GM19324 (cell line): ENCODE results near the gene MUC20.
"Not testable (repeated sequence)": the region's sequence is repeated elsewhere in the genome, so short reads cannot be mapped to it uniquely, and the experiment has no call there.

Experiments used
- ATAC-seq: cut with Tn5 transposase; IDR thresholded peaks from one replicate; pipeline ENCODE4 v1.9.1; 2021; ENCODE audit warnings: mild to moderate bottlenecking, moderate library complexity; ENCODE audit not compliant: unreplicated experiment, low FRiP score

Gene MUC20

DNA sequence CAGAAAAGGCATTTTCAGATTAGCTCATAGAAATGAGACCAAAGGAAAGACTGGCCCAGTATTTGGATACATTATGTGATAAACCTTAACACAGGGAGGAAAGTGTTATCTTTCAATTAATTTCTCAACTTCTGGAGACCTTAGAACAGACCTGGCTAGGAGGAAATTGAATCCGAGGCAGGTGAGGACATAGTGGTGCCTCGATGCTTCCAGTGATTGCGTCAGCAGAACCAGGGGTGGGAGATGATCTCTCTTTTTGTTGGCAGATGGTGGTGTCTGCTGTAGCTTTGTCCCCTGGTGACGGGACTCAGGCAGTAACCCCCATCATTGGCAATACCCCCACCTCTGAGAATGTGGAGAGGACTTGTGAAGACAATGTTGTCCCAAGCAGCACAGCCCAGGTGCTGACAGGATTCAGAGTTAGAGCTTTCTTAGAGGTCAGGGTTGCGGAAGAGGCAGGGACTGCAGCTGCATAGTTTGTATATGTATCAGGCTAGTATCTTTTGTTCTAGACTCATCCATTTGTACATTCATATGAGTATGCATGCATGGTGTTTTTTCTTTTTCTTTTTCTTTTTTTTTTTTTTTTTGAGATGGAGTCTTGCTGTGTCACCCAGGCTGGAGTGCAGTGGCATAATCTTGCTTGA lies 27.9 kb upstream of the MUC20 start:
- ATAC-seq: no peak

DNA sequence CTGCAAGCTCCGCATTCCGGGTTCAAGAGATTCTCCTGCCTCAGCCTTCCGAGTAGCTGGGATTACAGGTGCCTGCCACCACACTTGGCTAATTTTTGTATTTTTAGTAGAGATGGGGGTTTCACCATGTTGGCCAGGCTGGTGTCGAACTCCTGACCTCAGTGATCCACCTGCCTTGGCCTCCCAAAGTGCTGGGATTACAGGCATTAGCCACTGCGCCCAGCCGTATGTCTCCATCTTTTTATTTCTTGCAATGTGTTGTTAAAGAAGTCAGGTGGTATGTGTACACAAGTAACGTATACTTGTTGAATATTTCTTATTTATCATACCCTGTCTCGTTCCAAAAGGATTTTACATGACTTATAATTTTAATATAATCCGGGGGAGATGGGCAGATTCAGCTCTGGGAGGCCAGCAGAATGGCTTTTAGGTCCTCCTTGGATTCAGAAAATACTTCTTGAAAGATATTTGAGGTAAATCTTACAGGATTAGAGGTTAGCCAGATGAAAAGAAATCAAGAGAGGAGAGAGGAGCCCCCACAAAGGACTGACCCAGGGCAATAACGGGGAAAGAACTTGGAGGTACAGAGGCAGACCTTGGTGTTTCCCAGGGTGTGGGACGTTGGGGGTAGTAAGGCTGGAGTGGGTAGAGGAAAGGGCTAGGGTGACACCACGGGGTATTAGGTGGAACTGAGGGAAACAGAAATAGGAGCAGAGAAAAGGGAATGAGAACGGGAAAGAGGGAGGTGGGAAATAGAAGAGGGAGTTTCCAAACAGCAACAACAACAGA lies 27.2 kb upstream of the MUC20 start:
- ATAC-seq: no peak

DNA sequence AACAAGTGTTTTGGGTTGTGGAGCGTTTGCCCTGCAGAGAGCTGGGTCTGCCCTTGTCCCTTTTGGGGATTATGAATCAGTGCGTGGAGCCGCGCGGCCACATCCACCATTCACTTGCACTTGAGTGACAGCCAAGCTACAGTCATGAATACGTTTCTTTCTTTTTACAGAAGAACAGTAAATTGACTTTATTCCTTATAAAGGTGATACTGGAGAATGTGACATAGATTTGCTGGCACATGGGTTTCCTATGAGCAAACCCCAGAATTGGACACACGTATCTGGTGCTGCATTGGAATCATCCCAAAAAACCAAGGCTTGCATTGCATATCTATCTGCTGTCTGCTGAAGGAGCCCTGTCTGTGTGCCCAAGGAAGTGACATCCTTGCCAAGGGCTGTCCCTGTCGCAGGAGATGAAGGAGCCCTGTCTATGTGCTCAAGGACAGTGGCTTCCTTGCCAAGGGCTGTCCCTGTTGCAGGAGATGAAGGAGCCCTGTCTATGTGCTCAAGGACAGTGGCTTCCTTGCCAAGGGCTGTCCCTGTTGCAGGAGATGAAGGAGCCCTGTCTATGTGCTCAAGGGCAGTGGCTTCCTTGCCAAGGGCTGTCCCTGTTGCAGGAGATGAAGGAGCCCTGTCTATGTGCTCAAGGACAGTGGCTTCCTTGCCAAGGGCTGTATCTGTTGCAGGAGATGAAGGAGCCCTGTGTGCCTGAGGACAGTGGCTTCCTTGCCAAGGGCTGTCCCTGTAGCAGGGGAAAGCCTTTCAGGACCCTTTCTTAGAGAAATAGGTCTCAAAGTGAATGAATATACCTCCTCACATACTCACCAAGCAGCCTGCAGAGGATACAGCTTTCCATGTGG lies 26.3 kb upstream of the MUC20 start:
- ATAC-seq: not testable (repeated sequence)

DNA sequence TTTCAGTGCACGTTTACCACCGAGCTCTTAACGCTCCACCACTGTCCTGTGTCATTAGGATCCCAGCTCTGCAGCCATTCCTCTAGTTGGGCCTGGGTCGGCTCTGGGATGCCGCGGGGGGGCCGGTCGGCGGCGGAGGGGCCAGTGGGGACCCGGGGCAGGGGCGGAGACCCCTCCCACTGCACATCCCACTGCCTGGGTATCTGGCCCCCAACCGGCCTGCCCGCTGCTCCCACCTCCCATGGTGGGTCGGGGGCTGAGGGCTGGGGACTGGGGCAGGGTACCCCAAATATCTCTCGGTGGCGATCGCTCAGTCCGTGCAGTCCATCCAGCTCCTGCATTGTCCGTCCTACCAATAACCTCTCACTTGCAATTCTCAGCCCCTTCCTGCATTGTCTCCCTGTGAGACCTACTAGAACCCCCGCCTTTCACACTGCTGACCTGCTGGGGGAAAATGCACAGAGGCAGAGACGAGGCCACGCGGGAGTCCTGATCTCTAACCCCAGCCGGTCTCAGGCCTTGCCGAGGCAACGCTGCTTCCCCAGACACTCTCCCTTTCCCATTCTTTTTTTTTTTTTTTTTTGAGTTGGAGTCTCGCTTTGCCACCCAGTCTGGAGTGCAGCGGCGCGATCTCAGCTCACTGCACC lies 24.0 kb upstream of the MUC20 start:
- no peak for ATAC-seq

DNA sequence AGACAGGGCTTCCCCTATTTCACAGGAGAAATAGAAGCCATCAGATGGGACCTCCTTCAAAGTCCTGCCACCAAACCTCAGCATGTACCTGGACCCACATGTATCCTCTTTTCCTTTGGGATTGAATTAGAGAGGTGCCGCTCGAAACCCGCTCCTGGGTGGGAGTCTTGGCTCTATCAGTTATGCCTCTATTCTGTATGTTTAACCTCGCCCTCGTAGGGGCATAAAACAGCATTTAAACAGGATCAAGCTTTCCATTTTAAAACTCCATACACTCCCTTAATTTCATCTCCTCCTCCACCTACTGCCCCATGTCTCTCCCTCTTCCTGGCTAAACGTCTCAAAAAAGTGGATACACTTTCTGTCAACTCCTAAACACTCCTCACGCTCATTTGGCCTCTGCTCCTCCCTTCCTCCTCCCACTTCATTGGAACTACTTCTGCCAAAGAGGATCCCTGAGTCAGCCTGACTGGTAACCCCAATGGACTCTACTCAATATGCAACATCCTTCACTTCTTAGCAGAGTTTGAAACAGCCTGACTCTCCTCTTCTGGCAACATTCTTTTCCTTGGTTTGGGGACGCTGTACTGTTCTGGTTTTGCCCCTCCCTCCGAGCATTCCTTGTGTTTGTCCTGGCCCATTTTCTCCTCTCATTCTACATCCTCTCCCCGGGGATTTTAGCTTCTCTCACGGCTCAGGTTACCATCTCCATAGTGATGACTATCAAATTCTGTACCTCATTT lies 23.0 kb upstream of the MUC20 start:
- ATAC-seq: no peak

DNA sequence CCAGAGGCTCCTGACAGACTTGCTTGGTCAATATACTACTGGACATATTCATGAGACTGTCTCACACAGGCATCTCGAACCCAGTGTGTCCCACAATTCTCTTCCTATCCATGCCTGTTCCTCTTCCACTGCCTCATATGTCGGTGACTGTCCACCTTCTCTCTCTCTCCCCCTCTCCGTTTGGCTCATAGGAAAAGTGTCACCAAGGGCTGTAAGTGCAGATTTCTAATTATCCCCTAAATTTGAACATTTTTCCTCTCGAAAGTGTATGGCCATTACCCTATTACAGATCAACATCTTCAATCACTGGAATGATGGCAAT lies 22.5 kb upstream of the MUC20 start:
- ATAC-seq: no peak

DNA sequence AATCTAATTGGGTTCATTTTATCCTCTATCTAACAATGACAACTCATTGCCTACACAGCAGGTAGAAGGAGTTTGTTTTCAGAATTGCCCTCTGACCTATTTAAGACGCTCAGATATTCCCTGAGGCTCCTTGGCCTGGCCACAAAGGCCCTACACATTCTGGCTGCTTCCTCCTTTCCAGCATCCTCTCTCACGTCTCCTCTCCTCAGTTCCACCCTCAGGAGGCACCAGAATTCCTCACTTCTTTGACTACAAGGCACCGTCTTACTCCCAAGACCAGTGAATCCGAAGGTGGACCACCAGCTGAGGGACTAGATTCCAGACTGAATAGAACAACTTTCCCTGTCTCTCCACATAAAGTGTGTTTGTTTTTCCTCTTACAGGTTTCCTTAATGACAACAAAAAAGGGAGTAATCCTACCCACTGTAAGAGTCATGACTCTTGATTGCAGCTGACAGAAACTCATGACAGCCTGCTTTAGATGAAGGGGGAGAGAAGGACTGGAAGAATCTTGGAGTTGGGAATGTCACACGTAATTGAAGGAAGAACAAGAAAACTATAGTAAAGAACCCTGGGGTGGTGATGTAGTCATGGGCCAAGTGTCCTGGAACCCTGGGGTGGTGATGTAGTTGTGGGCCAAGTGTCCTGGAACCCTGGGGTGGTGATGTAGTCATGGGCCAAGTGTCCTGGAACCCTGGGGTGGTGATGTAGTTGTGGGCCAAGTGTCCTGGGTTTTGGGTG lies 22.0 kb upstream of the MUC20 start:
- ATAC-seq: no peak

DNA sequence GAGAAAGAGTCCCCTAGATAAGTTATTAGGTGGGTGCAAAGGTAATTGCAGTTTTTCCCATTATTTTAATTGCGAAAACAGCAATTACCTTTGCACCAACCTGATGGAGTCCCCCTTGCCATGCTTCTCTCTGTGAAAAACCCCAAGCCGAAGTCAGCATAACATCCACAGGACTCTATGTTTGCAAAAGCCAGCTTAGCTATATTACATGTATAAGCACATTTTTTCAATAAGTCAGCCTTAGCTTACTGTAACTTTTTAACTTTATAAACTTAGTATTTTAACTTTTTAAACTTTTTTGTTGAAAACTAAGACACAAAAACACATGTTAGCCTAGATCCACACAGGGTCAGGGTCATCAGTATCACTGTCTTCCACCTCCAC lies 21.4 kb upstream of the MUC20 start:
- ATAC-seq: no peak

DNA sequence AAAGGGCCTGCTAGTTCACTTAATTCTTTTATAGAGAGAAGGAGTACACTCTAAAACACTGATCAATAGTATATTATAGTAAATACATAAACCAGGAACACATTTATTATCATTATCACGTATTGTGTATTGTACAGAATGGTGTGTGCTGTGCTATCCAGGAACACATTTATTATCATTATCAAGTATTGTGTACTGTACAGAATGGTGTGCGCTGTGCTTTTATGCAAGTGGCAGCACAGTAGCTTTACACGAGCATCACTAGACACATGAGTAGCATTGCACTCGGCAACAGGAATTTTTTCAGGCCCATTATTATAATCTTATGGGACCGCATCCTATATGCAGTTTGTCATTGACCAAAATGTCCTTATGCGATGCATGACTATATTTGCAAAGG lies 20.9 kb upstream of the MUC20 start:
- ATAC-seq: no peak

DNA sequence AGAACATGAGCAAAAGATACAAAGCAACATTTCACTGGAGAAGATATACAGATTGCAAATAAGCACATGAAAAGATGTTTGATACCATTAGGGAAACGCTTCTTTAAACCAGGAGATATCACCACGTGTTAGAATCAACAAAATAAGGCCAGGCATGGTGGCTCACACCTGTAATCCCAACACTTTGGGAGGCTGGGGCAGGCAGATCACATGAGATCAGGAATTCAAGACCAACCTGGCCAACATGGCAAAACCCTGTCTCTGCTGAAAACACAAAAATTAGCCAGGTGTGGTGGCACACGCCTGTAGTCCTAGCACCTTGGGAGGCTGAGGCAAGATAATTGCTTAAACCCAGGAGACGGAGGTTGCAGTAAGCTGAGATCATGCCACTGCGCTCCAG lies 20.5 kb upstream of the MUC20 start:
- ATAC-seq: no peak

DNA sequence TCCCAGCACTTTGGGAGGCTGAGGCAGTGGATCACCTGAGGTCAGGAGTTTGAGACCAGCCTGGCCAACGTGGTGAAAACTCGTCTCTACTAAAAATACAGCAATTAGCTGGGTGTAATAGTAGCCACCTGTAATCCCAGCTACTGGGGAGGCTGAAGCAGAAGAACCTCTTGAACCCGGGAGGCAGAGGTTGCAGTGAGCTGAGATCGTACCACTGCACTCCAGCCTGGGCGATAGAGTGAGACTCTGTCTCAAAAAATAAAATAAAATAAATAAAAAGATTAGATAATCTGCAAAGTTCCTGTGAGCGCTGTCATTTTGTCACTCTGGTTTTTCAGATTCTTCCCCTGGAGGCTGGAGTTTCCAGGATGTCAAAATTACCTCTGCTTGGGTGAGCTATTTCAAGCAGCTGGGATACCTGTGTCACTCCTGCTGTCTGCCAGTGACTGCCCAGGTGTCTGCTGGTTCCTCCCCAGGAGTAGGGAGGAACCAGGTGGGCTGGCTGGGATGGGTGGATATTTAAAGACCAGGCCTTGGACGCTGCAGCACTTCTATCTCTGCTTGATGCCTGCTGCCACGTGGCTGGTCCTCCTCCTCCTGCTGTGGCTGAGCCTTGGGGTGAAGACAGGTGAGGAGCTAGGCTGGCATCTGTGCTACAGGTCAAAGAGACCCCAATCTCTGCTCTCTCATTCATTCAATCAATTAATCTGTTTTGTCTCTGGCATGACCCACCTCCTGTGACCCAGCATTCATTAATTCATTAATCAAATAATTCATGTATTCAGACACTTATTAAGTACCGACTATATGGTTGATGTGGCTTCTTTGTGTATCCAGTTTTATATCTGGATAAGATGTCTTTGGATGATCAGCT lies 19.5 kb upstream of the MUC20 start:
- ATAC-seq: no peak

DNA sequence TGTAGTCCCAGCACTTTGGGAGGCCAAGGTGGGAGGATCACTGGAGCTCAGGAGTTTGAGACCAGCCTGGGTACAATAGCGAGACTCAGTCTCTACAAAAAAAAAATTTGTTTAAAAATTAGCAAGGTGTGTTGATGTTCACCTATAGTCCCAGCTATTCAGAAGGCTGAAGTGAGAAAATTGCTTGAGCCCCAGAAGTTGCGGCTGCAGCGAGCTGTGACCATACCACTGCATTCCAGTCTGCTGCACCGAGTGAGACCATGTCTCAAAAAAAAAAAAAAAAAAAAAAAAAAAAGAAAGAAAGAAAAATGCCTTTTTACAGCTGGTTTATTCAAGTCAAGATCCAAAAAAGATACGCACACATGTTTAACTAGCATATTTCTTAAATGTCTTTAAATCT lies 17.0 kb upstream of the MUC20 start:
- no peak for ATAC-seq

DNA sequence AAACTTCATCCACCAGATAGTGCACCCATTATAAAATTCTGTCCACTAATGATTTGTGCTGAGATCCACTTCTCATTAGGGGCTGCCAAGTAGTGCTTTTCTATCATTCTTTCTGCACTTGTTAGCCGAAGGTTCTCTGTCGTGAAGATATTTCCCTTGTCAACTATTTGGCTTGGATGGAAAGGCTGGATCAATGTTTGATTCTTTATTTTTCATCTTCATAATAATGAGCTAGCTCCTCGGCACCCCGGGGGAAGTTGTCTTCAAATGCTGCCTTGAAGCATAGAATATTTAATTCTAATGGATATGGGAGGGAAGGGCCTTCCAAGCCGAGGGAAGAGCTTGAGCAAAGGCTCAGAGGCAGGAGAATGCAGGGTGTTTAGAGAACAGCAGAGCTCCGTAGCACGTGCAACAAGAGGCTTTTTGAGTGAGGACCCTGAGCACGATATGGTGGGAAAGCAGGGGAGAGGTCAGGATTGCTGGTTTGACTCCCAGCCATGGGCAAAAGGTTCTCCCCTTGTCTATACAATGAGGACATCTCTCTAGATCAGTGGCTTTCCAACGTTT lies 16.3 kb upstream of the MUC20 start:
- no peak for ATAC-seq

DNA sequence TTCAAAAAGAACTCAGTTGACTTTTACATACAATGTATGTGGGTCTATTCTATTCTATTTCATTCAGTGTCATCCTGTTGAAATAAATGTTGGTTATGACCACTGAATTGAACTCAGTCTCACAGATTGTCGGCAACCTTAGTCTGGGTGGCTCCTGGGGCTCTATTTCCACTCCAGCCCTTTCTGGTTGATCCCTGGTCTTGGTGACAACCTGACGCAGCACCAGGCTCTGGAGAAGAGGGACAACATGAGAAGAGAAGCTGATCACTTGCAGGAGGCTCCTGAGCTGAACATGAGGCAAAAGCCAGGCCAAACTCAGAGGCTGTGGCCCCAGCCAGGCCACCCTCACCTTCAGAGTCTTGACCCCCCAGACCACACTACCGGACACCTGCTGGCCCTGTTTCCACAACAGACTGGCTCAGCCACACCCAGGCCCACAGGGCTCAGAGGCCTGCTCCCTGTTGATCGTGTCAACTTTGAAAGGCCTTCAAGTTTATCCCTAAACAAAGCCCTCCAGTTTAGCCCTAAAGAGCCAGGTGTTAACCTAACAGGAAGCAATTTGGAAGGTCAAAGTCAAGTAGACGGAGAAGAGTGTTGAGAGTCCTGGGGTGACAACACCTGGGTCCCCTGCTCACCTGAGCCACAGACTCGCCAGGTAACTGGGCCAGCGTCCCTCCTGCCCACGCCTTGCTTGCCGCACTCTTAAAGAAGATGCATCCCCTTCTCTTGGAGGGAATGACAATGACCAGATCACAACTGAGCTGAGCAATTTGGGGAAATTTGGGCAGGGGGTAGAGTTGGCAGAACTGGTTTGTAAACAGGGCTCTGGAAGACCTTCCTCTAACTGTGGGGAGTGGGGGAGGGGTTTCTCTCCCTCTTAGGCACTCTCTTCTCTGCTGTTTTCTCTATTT lies 15.4 kb upstream of the MUC20 start:
- no peak for ATAC-seq

DNA sequence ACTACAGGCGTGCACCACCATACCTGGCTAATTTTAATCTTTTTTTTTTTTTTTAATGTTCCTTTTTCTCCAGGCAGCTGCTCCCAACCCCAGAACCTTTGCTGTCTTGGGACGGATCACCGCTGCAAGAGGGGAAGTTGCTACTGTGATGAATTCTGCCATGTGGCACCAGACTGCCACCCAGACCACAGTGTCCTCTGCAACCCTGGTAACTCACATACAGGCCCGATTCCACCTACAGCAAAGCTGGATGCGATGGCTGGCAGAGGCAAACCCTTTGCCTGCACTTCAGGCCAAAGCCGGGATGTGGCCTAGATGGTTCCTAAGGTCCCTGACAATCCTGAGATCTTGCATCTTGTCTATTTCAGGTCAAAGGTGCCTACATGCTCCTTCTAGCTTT lies 12.7 kb upstream of the MUC20 start:
- no peak for ATAC-seq

DNA sequence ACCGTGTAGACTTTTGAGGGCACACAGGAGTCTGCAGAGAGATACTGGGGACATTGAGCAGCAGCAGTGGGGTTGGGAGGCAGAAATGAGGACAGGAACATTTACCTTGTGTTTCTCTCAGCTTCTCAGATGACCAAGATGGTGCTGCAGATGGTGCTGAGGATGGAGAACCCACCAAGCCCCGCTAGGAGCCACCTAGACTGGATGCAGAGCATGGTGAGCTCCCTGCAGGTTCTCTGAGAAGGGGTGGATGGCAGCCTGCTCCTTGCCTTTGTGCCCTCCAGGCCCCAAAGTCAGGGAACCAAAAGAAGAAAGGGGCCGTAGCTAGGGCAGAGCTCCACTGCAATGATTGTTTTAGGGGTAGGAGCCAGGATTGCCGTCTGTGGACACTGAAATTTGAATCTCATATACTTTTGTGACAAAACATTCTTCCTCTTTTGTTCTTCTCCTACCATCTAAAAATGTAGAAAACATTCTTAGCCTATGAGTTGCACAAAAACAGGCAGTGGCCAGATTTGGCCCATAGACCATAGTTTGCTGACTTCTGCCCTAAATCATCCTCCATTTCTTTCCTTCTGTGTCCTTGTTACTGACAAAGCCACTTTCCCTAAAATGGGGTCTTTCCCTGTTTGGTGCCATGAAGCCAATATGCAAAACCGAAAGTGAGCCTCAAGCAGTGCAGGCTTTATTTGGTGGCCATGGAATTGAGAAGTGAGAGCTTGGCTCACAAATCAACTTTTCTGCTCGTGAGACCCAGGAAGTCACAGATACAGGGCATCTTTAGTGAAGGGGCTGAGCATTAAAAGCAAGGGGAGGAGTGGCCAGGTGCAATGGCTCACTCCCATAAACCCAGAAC lies 11.9 kb upstream of the MUC20 start:
- no peak for ATAC-seq

DNA sequence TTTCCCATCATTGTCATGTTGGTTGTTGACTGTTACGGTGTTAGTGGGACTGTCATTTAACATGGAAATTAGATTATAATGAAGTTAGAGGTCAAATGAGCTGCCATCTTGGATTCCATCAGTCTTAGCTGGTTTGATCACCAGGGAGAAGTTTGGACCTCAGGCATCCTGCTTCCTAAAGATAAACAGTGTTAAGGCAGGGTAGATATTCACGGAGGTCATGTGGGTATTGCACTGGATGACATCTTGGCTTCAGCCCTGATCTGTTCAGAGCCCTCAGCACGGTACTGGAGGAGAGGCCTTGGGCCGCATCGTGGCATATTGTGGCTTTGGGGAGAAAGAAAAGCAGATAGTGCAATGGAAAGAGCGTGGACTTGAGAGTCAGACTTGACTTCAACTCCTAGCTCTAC lies 11.1 kb upstream of the MUC20 start:
- ATAC-seq: no peak
